CD14-positive monocyte (primary cell): ENCODE data around the gene CNTLN. TPM values are rescaled to one million over a fixed set of nuclear protein-coding genes. Genes with fewer than 3 reads are reported as not detected.
A peak's percentile ranks its signal among the peaks of the same experiment; 100 is the strongest.

ENCODE experiments used
- DNase-seq, 3 donors: peaks; one replicate each; pipeline ENCODE4 v3.0.0-alpha.2; 2011 to 2022
- H2AFZ ChIP-seq: 2 replicates; pipeline ENCODE4 v1.6.0; 2012; ENCODE audit warnings: mild to moderate bottlenecking, low read depth, low read length, inconsistent platforms; ENCODE audit not compliant: insufficient read depth, poor library complexity, severe bottlenecking
- H3K27ac ChIP-seq, 2 donors: 1 replicate in 1 of 2; 2 replicates in 1 of 2; pipeline ENCODE4 v1.5.1; 2012 to 2013; ENCODE audit warnings: low read length in 2 of 2, control low read depth in 1 of 2, inconsistent platforms in 1 of 2, low read depth in 1 of 2, mild to moderate bottlenecking in 1 of 2
- H3K27me3 ChIP-seq, 2 donors: one replicate each; pipeline versions ENCODE4 v1.6.0 to v1.6.1; 2011 to 2013; ENCODE audit warnings: low read length in 2 of 2; ENCODE audit not compliant: control insufficient read depth in 2 of 2, insufficient read depth in 2 of 2
- H3K36me3 ChIP-seq, 2 donors: replicated peaks in 1 of 2; 1 replicate in 1 of 2; 2 replicates in 1 of 2; pipeline versions ENCODE4 v1.5.1 to v1.6.1; 2012 to 2013; ENCODE audit warnings: low read length in 2 of 2, control low read depth in 1 of 2, inconsistent platforms in 1 of 2, mild to moderate bottlenecking in 1 of 2; ENCODE audit not compliant: insufficient read depth in 2 of 2, control insufficient read depth in 1 of 2
- H3K4me1 ChIP-seq, 2 donors: 1 replicate in 1 of 2; 2 replicates in 1 of 2; pipeline versions ENCODE4 v1.5.1 to v1.6.1; 2012 to 2013; ENCODE audit warnings: low read length in 2 of 2, control low read depth in 1 of 2, inconsistent platforms in 1 of 2, mild to moderate bottlenecking in 1 of 2, moderate library complexity in 1 of 2; ENCODE audit not compliant: insufficient read depth in 2 of 2, control insufficient read depth in 1 of 2
- H3K4me2 ChIP-seq: replicated peaks from 2 replicates; pipeline ENCODE3; 2012; ENCODE audit warnings: low read length, moderate library complexity, mild to moderate bottlenecking; ENCODE audit not compliant: poor library complexity, severe bottlenecking; ENCODE audit errors: extremely low read depth
- H3K4me3 ChIP-seq, 3 experiments: fragments of 200-600 bp in 1 of 3; sonication (generic) in 1 of 3; replicated peaks in 1 of 3; 1 replicate in 2 of 3; 2 replicates in 1 of 3; pipeline ENCODE4 v1.5.1; 2011 to 2013; ENCODE audit warnings: low read length in 3 of 3, mild to moderate bottlenecking in 3 of 3, control low read depth in 2 of 3, low read depth in 2 of 3, inconsistent platforms in 1 of 3, moderate library complexity in 1 of 3
- H3K79me2 ChIP-seq: 2 replicates; pipeline ENCODE4 v1.6.0; 2012; ENCODE audit warnings: mild to moderate bottlenecking, control low read depth, inconsistent platforms, low read length, moderate library complexity; ENCODE audit not compliant: insufficient read depth
- H3K9ac ChIP-seq: 2 replicates; pipeline ENCODE4 v1.6.0; 2017; ENCODE audit warnings: low read length, mild to moderate bottlenecking; ENCODE audit not compliant: insufficient read depth, poor library complexity, severe bottlenecking
- H3K9me3 ChIP-seq, 2 donors: replicated peaks in 1 of 2; 1 replicate in 1 of 2; 2 replicates in 1 of 2; pipeline versions ENCODE4 v1.5.1 to v1.6.1; 2012 to 2013; ENCODE audit warnings: low read length in 2 of 2, control low read depth in 1 of 2; ENCODE audit not compliant: control insufficient read depth in 1 of 2, insufficient read depth in 1 of 2
- H4K20me1 ChIP-seq: 2 replicates; pipeline ENCODE4 v1.6.0; 2012; ENCODE audit warnings: mild to moderate bottlenecking, low read length, control low read depth, moderate library complexity; ENCODE audit not compliant: insufficient read depth
- H3K27ac Mint-ChIP-seq, 7 donors: one replicate each; pipeline ENCODE4 v1.8.0; 2020; ENCODE audit warnings: mild to moderate bottlenecking in 7 of 7, mixed read lengths in 7 of 7, moderate library complexity in 6 of 7, inconsistent platforms in 2 of 7
- H3K27me3 Mint-ChIP-seq, 3 donors: one replicate each; pipeline ENCODE4 v1.8.0; 2021 to 2022; ENCODE audit warnings: low read depth in 3 of 3, mild to moderate bottlenecking in 3 of 3, mixed read lengths in 3 of 3, moderate library complexity in 3 of 3, inconsistent platforms in 1 of 3
- H3K36me3 Mint-ChIP-seq, 2 donors: one replicate each; pipeline ENCODE4 v1.8.0; 2020; ENCODE audit warnings: mixed read lengths in 2 of 2, inconsistent platforms in 1 of 2, mild to moderate bottlenecking in 1 of 2
- H3K4me1 Mint-ChIP-seq: one replicate; pipeline ENCODE4 v1.8.0; 2020; ENCODE audit warnings: mild to moderate bottlenecking, mixed read lengths
- H3K4me3 Mint-ChIP-seq, 2 donors: one replicate each; pipeline ENCODE4 v1.8.0; 2020; ENCODE audit warnings: mild to moderate bottlenecking in 2 of 2, mixed read lengths in 2 of 2, moderate library complexity in 1 of 2
- H3K9me3 Mint-ChIP-seq, 7 donors: one replicate each; pipeline ENCODE4 v1.8.0; 2020 to 2022; ENCODE audit warnings: mixed read lengths in 7 of 7, mild to moderate bottlenecking in 6 of 7, moderate library complexity in 6 of 7, inconsistent platforms in 2 of 7
- CTCF ChIP-seq: fragments of 200-600 bp; IDR thresholded peaks from one replicate; pipeline ENCODE4 v1.8.0; 2022; ENCODE audit warnings: antibody characterized with exemption, mild to moderate bottlenecking
- WGBS: methylation state at CpG from one replicate; pipeline ENCODE4 v1.1.5; 2013; ENCODE audit warnings: missing lambda C conversion rate; ENCODE audit not compliant: insufficient coverage; 5-methylcytosine and 5-hydroxymethylcytosine counted together
- intact Hi-C, 2 donors: fragments of 100-400 bp; cut with micrococcal nuclease; formaldehyde crosslinking; loops; one replicate each; pipeline versions ENCODE4 v1.15.0 to v1.15.1; 2023
- polyA plus RNA-seq, 3 donors: library from polyadenylated mRNA; depleted of rRNA in 1 of 3; unstranded in 2 of 3; stranded (reverse) in 1 of 3; fragments of 300-500 nt in 2 of 3; fragments of >200 nt in 1 of 3; fragmentation: Illumina TruSeq in 2 of 3; gene quantifications; 1 replicate in 2 of 3; 2 replicates in 1 of 3; pipeline ENCODE4 v1.2.3, GENCODE V29; 2012 to 2021

The CNTLN gene
- polyA plus RNA-seq, 3 donors: 2.2 to 5.6 (median 4.0) TPM

- no peaks in the 10 kb centered on the region for H3K27me3 ChIP-seq
- H3K27ac Mint-ChIP-seq: peak overlapping the region in 1 of 7 donors; percentile 50
- H3K4me1 ChIP-seq: no peaks in the 10 kb centered on the region
- H3K27ac ChIP-seq: no peak overlapping the region
- no peak overlapping the region for H3K4me3 ChIP-seq
- no peaks in the 10 kb centered on the region for H3K4me1 Mint-ChIP-seq
- TF ChIP-seq CTCF: no peak
- H3K4me3 Mint-ChIP-seq: no peak overlapping the region
- H3K4me2 ChIP-seq: no peak overlapping the region
- H3K36me3 ChIP-seq: no peaks in the 10 kb centered on the region
- H2AFZ ChIP-seq: no peak overlapping the region
- H3K79me2 ChIP-seq: no peaks in the 10 kb centered on the region
- no peaks in the 10 kb centered on the region for H4K20me1 ChIP-seq
- no CpG with 5 or more reads among the region's 1 CpG for WGBS
- peaks cover 0 to 14% (median 2%) of the 10 kb centered on the region in 7 donors for H3K9me3 Mint-ChIP-seq
- H3K9me3 ChIP-seq: no peaks in the 10 kb centered on the region
- DNase-seq: no peak
- intact Hi-C loops: no loop called here
- H3K36me3 Mint-ChIP-seq: no peaks in the 10 kb centered on the region
- H3K27me3 Mint-ChIP-seq: peaks cover 0 to 2% (median 1%) of the 10 kb centered on the region in 3 donors
- no peak overlapping the region for H3K9ac ChIP-seq
Observed at GRCh38 chr9:17509701-17510100, 374.9 kb downstream of the CNTLN start.

- no peaks in the 10 kb centered on the region for H3K36me3 ChIP-seq
- no peaks in the 10 kb centered on the region for H4K20me1 ChIP-seq
- no peak for DNase-seq
- Mint-ChIP-seq H3K4me3 (peak overlapping the region in 1 of 2 donors; percentile 36), H3K27me3 (no peaks in the 10 kb centered on the region), H3K4me1 (peaks cover 2% of the 10 kb centered on the region), H3K36me3 (no peaks in the 10 kb centered on the region), H3K9me3 (no peaks in the 10 kb centered on the region), H3K27ac (peak overlapping the region in 1 of 7 donors; percentile 43)
- H3K4me3 ChIP-seq: no peak overlapping the region
- no peak overlapping the region for H3K27ac ChIP-seq
- H3K4me2 ChIP-seq: no peak overlapping the region
- no peaks in the 10 kb centered on the region for H3K4me1 ChIP-seq
- TF ChIP-seq CTCF: no peak
- H2AFZ ChIP-seq: no peak overlapping the region
- no peaks in the 10 kb centered on the region for H3K79me2 ChIP-seq
- intact Hi-C loops: no loop called here
- no peak overlapping the region for H3K9ac ChIP-seq
- 40% methylated on average over 1 of the region's 4 CpGs for WGBS
- H3K27me3 ChIP-seq: no peaks in the 10 kb centered on the region
- no peaks in the 10 kb centered on the region for H3K9me3 ChIP-seq
Observed at GRCh38 chr9:17519761-17520160, 384.9 kb downstream of the CNTLN start.
